HFFc6 (cell line): ENCODE results near the gene MIER1. TPM values are rescaled to one million over a fixed set of nuclear protein-coding genes. Genes with fewer than 3 reads are reported as not detected.
A peak's percentile ranks its signal among the peaks of the same experiment; 100 is the strongest.
"Not testable (repeated sequence)": the region's sequence is repeated elsewhere in the genome, so short reads cannot be mapped to it uniquely, and the experiment has no call there.

Experiments used
- DNase-seq: peaks from one replicate; pipeline ENCODE4 v3.0.0-alpha.2; 2018
- H3K27ac Mint-ChIP-seq: 2 replicates; pipeline ENCODE4 v1.8.0; 2020; ENCODE audit warnings: mild to moderate bottlenecking, mixed read lengths
- H3K27me3 Mint-ChIP-seq: 2 replicates; pipeline ENCODE4 v1.8.0; 2021; ENCODE audit warnings: mild to moderate bottlenecking, moderate library complexity, mixed read lengths; ENCODE audit not compliant: insufficient read depth
- H3K36me3 Mint-ChIP-seq: 2 replicates; pipeline ENCODE4 v1.8.0; 2021; ENCODE audit warnings: low read depth, mixed read lengths
- H3K4me1 Mint-ChIP-seq: 2 replicates; pipeline ENCODE4 v1.8.0; 2020; ENCODE audit warnings: low read depth, mixed read lengths
- H3K4me3 Mint-ChIP-seq: 2 replicates; pipeline ENCODE4 v1.8.0; 2020; ENCODE audit warnings: mild to moderate bottlenecking, moderate library complexity, mixed read lengths
- H3K9me3 Mint-ChIP-seq: 2 replicates; pipeline ENCODE4 v1.8.0; 2020; ENCODE audit warnings: mild to moderate bottlenecking, mixed read lengths
- CTCF ChIP-seq: fragments of 200-600 bp; sonication (generic); IDR thresholded peaks from 2 replicates; pipeline ENCODE4 v1.5.0; 2021; ENCODE audit warnings: antibody characterized with exemption, mild to moderate bottlenecking
- total RNA-seq, 6 experiments: library from RNA; stranded (reverse); fragmentation: NEBNext Ultra II Directional; extraction: Animal tissue kit (Norgen Biotek cat#: 25700); gene quantifications; 2 replicates in 1 of 6; 3 replicates in 5 of 6; pipeline ENCODE4 v1.2.3, GENCODE V29; 2021

MIER1 gene
- total RNA-seq, 6 experiments from 2014 or later: 28.0 to 37.5 (median 33.7) TPM

- DNase-seq: no peak
- Mint-ChIP-seq H3K27ac (peak overlapping the region; percentile 60), H3K4me1 (peaks cover 75% of the 10 kb centered on the region)
Observed at GRCh38 chr1:66947267-66947666, 22.5 kb downstream of the MIER1 start.

GRCh38 chr1:66951513-66951912 lies 26.7 kb downstream of the MIER1 start:
- DNase-seq: peak; percentile 83
- no peak for TF ChIP-seq CTCF
- Mint-ChIP-seq H3K27ac (peak overlapping the region; percentile 83), H3K4me1 (peaks cover 61% of the 10 kb centered on the region), H3K4me3 (peak overlapping the region; percentile 70), H3K36me3 (peaks cover 70% of the 10 kb centered on the region), H3K9me3 (no peaks in the 10 kb centered on the region), H3K27me3 (no peaks in the 10 kb centered on the region; the same call in 1 of the 2 replicates)

More at GRCh38 chr1:66947267-66947666, 22.5 kb downstream of the MIER1 start:
- no peak for TF ChIP-seq CTCF
- Mint-ChIP-seq H3K27me3 (peaks cover 2% of the 10 kb centered on the region), H3K4me3 (no peak overlapping the region), H3K36me3 (peaks cover 42% of the 10 kb centered on the region), H3K9me3 (no peaks in the 10 kb centered on the region)

GRCh38 chr1:66954208-66954607 lies 29.4 kb downstream of the MIER1 start:
- H3K36me3 Mint-ChIP-seq: peaks cover 64% of the 10 kb centered on the region
- H3K27ac Mint-ChIP-seq: peak overlapping the region; percentile 48; the same call in 1 of the 2 replicates
- no peaks in the 10 kb centered on the region; the same call in 1 of the 2 replicates for H3K27me3 Mint-ChIP-seq

GRCh38 chr1:66957938-66958337 lies 33.1 kb downstream of the MIER1 start:
- H3K36me3 Mint-ChIP-seq: peaks cover 63% of the 10 kb centered on the region
- no peak for DNase-seq
- H3K4me1 Mint-ChIP-seq: peaks cover 19% of the 10 kb centered on the region
- H3K9me3 Mint-ChIP-seq: no peaks in the 10 kb centered on the region
- H3K27me3 Mint-ChIP-seq: no peaks in the 10 kb centered on the region
- no peak for TF ChIP-seq CTCF
- no peak overlapping the region for H3K27ac Mint-ChIP-seq
- H3K4me3 Mint-ChIP-seq: no peak overlapping the region

More at GRCh38 chr1:66954208-66954607, 29.4 kb downstream of the MIER1 start:
- no peak for DNase-seq
- Mint-ChIP-seq H3K4me3 (no peak overlapping the region), H3K4me1 (peaks cover 46% of the 10 kb centered on the region), H3K9me3 (no peaks in the 10 kb centered on the region)
- TF ChIP-seq CTCF: no peak

- H3K36me3 Mint-ChIP-seq: peaks cover 64% of the 10 kb centered on the region
- not testable (repeated sequence) for H3K9me3 Mint-ChIP-seq, H3K27me3 Mint-ChIP-seq, DNase-seq, H3K4me3 Mint-ChIP-seq, H3K27ac Mint-ChIP-seq
- H3K4me1 Mint-ChIP-seq: peaks cover 18% of the 10 kb centered on the region
Observed at GRCh38 chr1:66966188-66966873, 41.5 kb downstream of the MIER1 start.

GRCh38 chr1:66968574-66968973 lies 43.8 kb downstream of the MIER1 start:
- Mint-ChIP-seq H3K4me1 (peaks cover 18% of the 10 kb centered on the region), H3K36me3 (peaks cover 56% of the 10 kb centered on the region)
- no peak for DNase-seq

More at GRCh38 chr1:66968574-66968973, 43.8 kb downstream of the MIER1 start:
- H3K4me3 Mint-ChIP-seq: no peak overlapping the region
- peak overlapping the region; percentile 13; the same call in 1 of the 2 replicates for H3K27ac Mint-ChIP-seq
- no peaks in the 10 kb centered on the region; the same call in 1 of the 2 replicates for H3K27me3 Mint-ChIP-seq
- TF ChIP-seq CTCF: no peak
- no peaks in the 10 kb centered on the region; the same call in 1 of the 2 replicates for H3K9me3 Mint-ChIP-seq
